Breast epithelium (tissue), 3 donors: Measurements from ENCODE around the gene GGN.

Experiments
- POLR2A ChIP-seq: fragments of 450-650 bp; IDR thresholded peaks from one replicate; pipeline ENCODE4 v1.6.1; 2016; ENCODE audit warnings: antibody characterized with exemption, mild to moderate bottlenecking, moderate library complexity
- POLR2AphosphoS5 ChIP-seq, 3 donors: sonication (generic); formaldehyde crosslinking; IDR thresholded peaks; one replicate each; pipeline ENCODE4 v1.6.1; 2017; ENCODE audit warnings: antibody characterized with exemption in 3 of 3
- TF ChIP-seq, protein P1 (sequence below), 3 donors: fragments of 450-650 bp; IDR thresholded peaks; one replicate each; pipeline ENCODE4 v1.5.1; 2016 to 2017; ENCODE audit warnings: antibody characterized with exemption in 3 of 3, mild to moderate bottlenecking in 3 of 3, moderate library complexity in 3 of 3

GRCh38 chr19:38413416-38413815, 25.6 kb upstream of the GGN start:
- TF ChIP-seq, protein P1, sequence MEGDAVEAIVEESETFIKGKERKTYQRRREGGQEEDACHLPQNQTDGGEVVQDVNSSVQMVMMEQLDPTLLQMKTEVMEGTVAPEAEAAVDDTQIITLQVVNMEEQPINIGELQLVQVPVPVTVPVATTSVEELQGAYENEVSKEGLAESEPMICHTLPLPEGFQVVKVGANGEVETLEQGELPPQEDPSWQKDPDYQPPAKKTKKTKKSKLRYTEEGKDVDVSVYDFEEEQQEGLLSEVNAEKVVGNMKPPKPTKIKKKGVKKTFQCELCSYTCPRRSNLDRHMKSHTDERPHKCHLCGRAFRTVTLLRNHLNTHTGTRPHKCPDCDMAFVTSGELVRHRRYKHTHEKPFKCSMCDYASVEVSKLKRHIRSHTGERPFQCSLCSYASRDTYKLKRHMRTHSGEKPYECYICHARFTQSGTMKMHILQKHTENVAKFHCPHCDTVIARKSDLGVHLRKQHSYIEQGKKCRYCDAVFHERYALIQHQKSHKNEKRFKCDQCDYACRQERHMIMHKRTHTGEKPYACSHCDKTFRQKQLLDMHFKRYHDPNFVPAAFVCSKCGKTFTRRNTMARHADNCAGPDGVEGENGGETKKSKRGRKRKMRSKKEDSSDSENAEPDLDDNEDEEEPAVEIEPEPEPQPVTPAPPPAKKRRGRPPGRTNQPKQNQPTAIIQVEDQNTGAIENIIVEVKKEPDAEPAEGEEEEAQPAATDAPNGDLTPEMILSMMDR (IDR thresholded peaks at IDR 0.05) = no peak
- TF ChIP-seq POLR2A (no peak), POLR2AphosphoS5 (IDR thresholded peaks at IDR 0.05) (no peak)
